Measurements from ENCODE around the gene PAIP2B.

- TF ChIP-seq EZH2 (IDR thresholded peaks at IDR 0.05): no peak
- no peak for TF ChIP-seq POLR2AphosphoS5 (IDR thresholded peaks at IDR 0.05; ENCODE audit: borderline replicate concordance, low read depth, low read length)
- TF ChIP-seq FOXP2 (optimal IDR thresholded peaks at IDR 0.05; ENCODE audit: control extremely low read depth, extremely low read length, insufficient read depth): no peak
Measured at GRCh38 chr2:71157124-71157793, 69.6 kb downstream of the PAIP2B start.

Measured in SK-N-MC (cell line).